Ureter (tissue), 1 donor: ENCODE results near the gene ZNF433. TPM values are rescaled to one million over a fixed set of nuclear protein-coding genes. Genes with fewer than 3 reads are reported as not detected.
A peak's percentile ranks its signal among the peaks of the same experiment; 100 is the strongest.
"Not testable (repeated sequence)": the region's sequence is repeated elsewhere in the genome, so short reads cannot be mapped to it uniquely, and the experiment has no call there.

ENCODE experiments used
- DNase-seq: peaks from one replicate; pipeline ENCODE4 v3.0.0-alpha.2; 2020; ENCODE audit warnings: low spot score
- total RNA-seq: library from RNA; stranded (reverse); gene quantifications from one replicate; pipeline ENCODE4 v1.2.4, GENCODE V29; 2023
- donor health status: DM: yes; HTN: yes; CAD: no.

The ZNF433 gene
- total RNA-seq = 20.0 TPM

GRCh38 chr19:12035220-12036172 is at the start of gene ZNF433:
Gene ZNF433, minus strand, starts transcription at chr19:12035679. Its CDS starts 140 bp downstream, at chr19:12035539.
- DNase-seq = peak; percentile 97

GRCh38 chr19:12083336-12083735 is 47.9 kb upstream of the ZNF433 start:
- not testable (repeated sequence) for DNase-seq

- DNase-seq = no peak
These were observed 41.9 kb upstream of the ZNF433 start for GRCh38 chr19:12077375-12077774.

GRCh38 chr19:12076331-12076730 is 40.9 kb upstream of the ZNF433 start:
- not testable (repeated sequence) for DNase-seq

GRCh38 chr19:12075538-12076139 is 40.2 kb upstream of the ZNF433 start:
- DNase-seq = no peak

GRCh38 chr19:12064590-12065538 is 29.4 kb upstream of the ZNF433 start, which contains the start of gene ZNF844:
Gene ZNF844, plus strand, starts transcription at chr19:12064731. Its CDS starts 143 bp downstream, at chr19:12064874.
- peak; percentile 98 for DNase-seq

- no peak for DNase-seq
These were observed 20.3 kb upstream of the ZNF433 start for GRCh38 chr19:12055784-12056183.

GRCh38 chr19:12052497-12053169 is 17.2 kb upstream of the ZNF433 start, which contains the start of gene ZNF878:
Gene ZNF878, minus strand, starts transcription at chr19:12052961. Its CDS starts 160 bp downstream, at chr19:12052801.
- peak; percentile 88 for DNase-seq

GRCh38 chr19:12052091-12052496 is 16.6 kb upstream of the ZNF433 start:
- no peak for DNase-seq

GRCh38 chr19:12047868-12048267 is 12.4 kb upstream of the ZNF433 start:
- no peak for DNase-seq

- no peak for DNase-seq
These were observed 8.4 kb upstream of the ZNF433 start for GRCh38 chr19:12043752-12044422.

- DNase-seq = no peak
These were observed 7.4 kb upstream of the ZNF433 start for GRCh38 chr19:12042893-12043292.

- no peak for DNase-seq
These were observed 859 bp downstream of the ZNF433 start for GRCh38 chr19:12034620-12035019.

GRCh38 chr19:12034198-12034597 is 1.3 kb downstream of the ZNF433 start:
- no peak for DNase-seq

GRCh38 chr19:12015753-12016116 is 19.7 kb downstream of the ZNF433 start:
- DNase-seq = no peak

GRCh38 chr19:12015015-12015752 is 20.3 kb downstream of the ZNF433 start:
- no peak for DNase-seq

- no peak for DNase-seq
These were observed 35.1 kb downstream of the ZNF433 start for GRCh38 chr19:12000152-12000981.

GRCh38 chr19:11995174-11995573 is 40.3 kb downstream of the ZNF433 start:
- no peak for DNase-seq

GRCh38 chr19:11991921-11992320 is 43.6 kb downstream of the ZNF433 start:
- DNase-seq = not testable (repeated sequence)
